ENCODE measurements around the gene MCEMP1. TPM values are rescaled to one million over a fixed set of nuclear protein-coding genes. Genes with fewer than 3 reads are reported as not detected.

The MCEMP1 gene
- total RNA-seq, 4 donors from 2014 or later = 0.41 TPM; not detected in 3

GRCh38 chr19:7699417-7700401 is 22.8 kb downstream of the MCEMP1 start:
- 0 to 54% methylated on average over 1 to 15 of the region's 15 CpGs for WGBS, 2 donors (ENCODE audit: low coverage in 1 of 2)
- in situ Hi-C loops (cut with MboI; ENCODE audit: low pct_ligation_motif_present in 1 of 4, low pct_unique_long_range_greater_than_20kb in 1 of 4, low sequenced_read_pairs in 3 of 4) (no loop called here), intact Hi-C loops (cut with DNase I; ENCODE audit: low total_unique reads) (no loop called here)
- TF ChIP-seq POLR2A (IDR thresholded peaks at IDR 0.05) = no peak
- no peak for TF ChIP-seq CTCF (IDR thresholded peaks at IDR 0.05)
- peaks cover 22% of the 10 kb centered on the region for H3K27me3 ChIP-seq
- no peaks in the 10 kb centered on the region for H3K4me1 ChIP-seq
- no peak overlapping the region for H3K4me3 ChIP-seq
- no peaks in the 10 kb centered on the region for H3K9me3 ChIP-seq
- no peak for DNase-seq
- H3K27ac ChIP-seq = no peak overlapping the region
- H3K36me3 ChIP-seq = no peaks in the 10 kb centered on the region

DNA sequence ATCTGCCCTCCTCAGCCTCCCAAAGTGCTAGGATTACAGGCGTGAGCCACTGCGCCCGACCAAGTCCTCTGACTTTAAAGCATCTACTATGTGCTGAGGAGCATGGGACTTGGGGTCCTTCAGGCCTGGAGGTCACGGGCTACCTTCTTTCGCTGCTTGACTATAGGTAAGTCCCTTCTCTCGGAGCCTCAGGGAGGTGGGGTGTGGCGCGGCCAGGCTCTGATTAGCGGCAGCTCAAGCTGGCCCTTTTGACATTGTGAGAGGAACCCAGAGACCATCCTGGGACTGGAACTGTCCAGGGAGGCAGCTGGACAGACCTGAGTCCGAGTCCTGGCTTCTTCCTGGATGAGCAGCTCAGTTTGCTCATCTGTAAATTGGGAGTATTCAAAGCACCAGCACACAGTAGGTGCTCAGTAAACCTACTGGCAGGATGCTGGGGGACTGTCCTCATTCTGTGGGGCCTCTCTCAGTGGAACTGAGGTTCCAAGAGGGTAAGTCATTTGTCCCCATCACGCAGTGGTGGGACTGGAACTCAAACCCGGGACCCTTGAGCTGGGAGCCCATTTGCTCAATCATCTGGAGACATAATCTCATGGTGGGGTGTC is 24.3 kb downstream of the MCEMP1 start:
- Histone ChIP-seq H3K27ac (no peak overlapping the region), H3K4me1 (no peaks in the 10 kb centered on the region), H3K27me3 (peaks cover 22% of the 10 kb centered on the region), H3K4me3 (no peak overlapping the region), H3K9me3 (no peaks in the 10 kb centered on the region), H3K36me3 (no peaks in the 10 kb centered on the region)
- 86% methylated on average over 12 of the region's 12 CpGs; no CpG with 5 or more reads in 1 of the 2 donors for WGBS, 2 donors (ENCODE audit: low coverage in 1 of 2)
- no peak for DNase-seq
- intact Hi-C loops (cut with DNase I; ENCODE audit: low total_unique reads) (no loop called here), in situ Hi-C loops (cut with MboI; ENCODE audit: low pct_ligation_motif_present in 1 of 4, low pct_unique_long_range_greater_than_20kb in 1 of 4, low sequenced_read_pairs in 3 of 4) (no loop called here)
- TF ChIP-seq POLR2A (IDR thresholded peaks at IDR 0.05) (no peak), CTCF (IDR thresholded peaks at IDR 0.05) (no peak), EP300 (IDR thresholded peaks at IDR 0.05; ENCODE audit: low read depth) (no peak), POLR2AphosphoS5 (IDR thresholded peaks at IDR 0.05) (no peak)

GRCh38 chr19:7701654-7702457 is 25.0 kb downstream of the MCEMP1 start, which contains the start of gene FCER2:
TSS of gene FCER2 (minus strand) at chr19:7702131. CDS start at chr19:7699760, 2,371 bp downstream.
- 45 to 64% methylated on average over 5 to 20 of the region's 20 CpGs for WGBS, 2 donors (ENCODE audit: low coverage in 1 of 2)
- no peak for TF ChIP-seq POLR2A (IDR thresholded peaks at IDR 0.05)
- no peak for TF ChIP-seq CTCF (IDR thresholded peaks at IDR 0.05)
- no peak for TF ChIP-seq POLR2AphosphoS5 (IDR thresholded peaks at IDR 0.05)
- no peak for TF ChIP-seq EP300 (IDR thresholded peaks at IDR 0.05; ENCODE audit: low read depth)

DNA sequence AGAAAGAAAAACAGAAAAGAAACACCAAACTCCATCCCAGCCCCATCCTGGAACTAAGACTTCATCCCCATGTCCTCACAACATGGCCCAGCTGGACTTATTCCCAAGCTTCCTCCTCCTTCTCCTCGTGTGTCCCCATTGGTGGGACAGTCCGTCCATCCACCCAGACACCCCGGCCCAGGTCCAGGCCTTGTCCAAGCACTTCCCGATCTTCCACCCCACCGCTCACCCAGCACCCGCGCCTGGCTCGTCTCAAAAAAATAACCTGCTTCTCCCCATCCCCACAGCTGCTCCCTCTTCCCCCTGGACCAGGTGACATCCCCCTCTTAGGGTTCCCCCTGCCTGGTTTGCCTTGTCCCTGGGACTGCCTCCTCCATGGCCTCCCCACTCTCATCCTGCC is 26.4 kb downstream of the MCEMP1 start:
- DNase-seq = no peak
- TF ChIP-seq POLR2A (IDR thresholded peaks at IDR 0.05) = no peak
- TF ChIP-seq CTCF (IDR thresholded peaks at IDR 0.05) = no peak
- no peaks in the 10 kb centered on the region for H3K9me3 ChIP-seq
- peaks cover 16% of the 10 kb centered on the region for H3K27me3 ChIP-seq
- intact Hi-C loops (cut with DNase I; ENCODE audit: low total_unique reads) = no loop called here
- H3K27ac ChIP-seq = no peak overlapping the region
- H3K4me1 ChIP-seq = no peaks in the 10 kb centered on the region
- H3K36me3 ChIP-seq = no peaks in the 10 kb centered on the region
- 72% methylated on average over 7 to 8 of the region's 8 CpGs for whole genome bisulfite sequencing, 2 donors (ENCODE audit: low coverage in 1 of 2)
- in situ Hi-C loops (cut with MboI; ENCODE audit: low pct_ligation_motif_present in 1 of 4, low pct_unique_long_range_greater_than_20kb in 1 of 4, low sequenced_read_pairs in 3 of 4) = no loop called here
- no peak overlapping the region for H3K4me3 ChIP-seq

More at GRCh38 chr19:7701654-7702457, 25.0 kb downstream of the MCEMP1 start, which contains the start of gene FCER2:
- Histone ChIP-seq H3K27ac (no peak within 1 kb of the TSS), H3K27me3 (peaks cover 22% of the 10 kb centered on the region), H3K36me3 (no peaks in the 10 kb centered on the region), H3K4me1 (no peaks in the 10 kb centered on the region), H3K4me3 (no peak within 1 kb of the TSS), H3K9me3 (no peaks in the 10 kb centered on the region)
- intact Hi-C loops (cut with DNase I; ENCODE audit: low total_unique reads) (no loop called here), in situ Hi-C loops (cut with MboI; ENCODE audit: low pct_ligation_motif_present in 1 of 4, low pct_unique_long_range_greater_than_20kb in 1 of 4, low sequenced_read_pairs in 3 of 4) (no loop called here)
- DNase-seq = peak; percentile 45

All from transverse colon (tissue), 4 donors.